RWPE2 (cell line): ENCODE measurements around the gene RAC2.

Experiments used
- ATAC-seq: fragments of 200-7000 bp; cut with Tn5 transposase; 3 replicates; pipeline ENCODE4 v1.9.1; 2021; ENCODE audit warnings: low read depth
- DNase-seq: peaks from one replicate; pipeline ENCODE4 v3.0.0-alpha.2; 2020; ENCODE audit warnings: low spot score
- H3K27ac ChIP-seq: fragments of 450-650 bp; 2 replicates; pipeline ENCODE4 v1.5.1; 2017; ENCODE audit warnings: mild to moderate bottlenecking; ENCODE audit not compliant: poor library complexity, severe bottlenecking
- H3K27me3 ChIP-seq: fragments of 250-450 bp; sonication (Bioruptor Pico); 2 replicates; pipeline ENCODE4 v1.5.1; 2021; ENCODE audit warnings: mild to moderate bottlenecking, moderate library complexity; ENCODE audit not compliant: insufficient read depth, poor library complexity, severe bottlenecking
- H3K36me3 ChIP-seq: fragments of 250-450 bp; sonication (Bioruptor Pico); 2 replicates; pipeline ENCODE4 v1.5.1; 2020; ENCODE audit warnings: low read depth, mild to moderate bottlenecking, moderate library complexity
- H3K4me1 ChIP-seq: fragments of 250-450 bp; sonication (Bioruptor Pico); 2 replicates; pipeline ENCODE4 v1.5.1; 2021; ENCODE audit warnings: mild to moderate bottlenecking, moderate library complexity; ENCODE audit not compliant: insufficient read depth, poor library complexity, severe bottlenecking
- H3K4me3 ChIP-seq: fragments of 250-450 bp; sonication (Bioruptor Pico); 2 replicates; pipeline ENCODE4 v1.5.1; 2021; ENCODE audit warnings: mild to moderate bottlenecking, moderate library complexity; ENCODE audit not compliant: severe bottlenecking
- H3K9me3 ChIP-seq: fragments of 250-450 bp; sonication (Bioruptor Pico); 2 replicates; pipeline ENCODE4 v1.5.1; 2021; ENCODE audit warnings: mild to moderate bottlenecking, moderate library complexity; ENCODE audit not compliant: severe bottlenecking
- CTCF ChIP-seq: fragments of 450-650 bp; IDR thresholded peaks from one replicate; pipeline ENCODE4 v1.5.1; 2017; ENCODE audit warnings: mild to moderate bottlenecking, moderate library complexity; ENCODE audit not compliant: poor library complexity, severe bottlenecking

Gene RAC2

GRCh38 chr22:37258005-37258752 is 14.1 kb upstream of the RAC2 start:
- no peak for DNase-seq
- no peak for TF ChIP-seq CTCF
- no peak overlapping the region for H3K4me3 ChIP-seq
- H3K36me3 ChIP-seq: no peaks in the 10 kb centered on the region
- peaks cover 22% of the 10 kb centered on the region for H3K4me1 ChIP-seq
- H3K27ac ChIP-seq: no peak overlapping the region
- no peaks in the 10 kb centered on the region for H3K27me3 ChIP-seq
- H3K9me3 ChIP-seq: no peaks in the 10 kb centered on the region
- ATAC-seq: no peak

GRCh38 chr22:37256075-37256726 is 12.1 kb upstream of the RAC2 start:
- no peak for ATAC-seq
- Histone ChIP-seq H3K4me1 (peaks cover 22% of the 10 kb centered on the region), H3K9me3 (no peaks in the 10 kb centered on the region), H3K27ac (peak overlapping the region; percentile 92), H3K36me3 (no peaks in the 10 kb centered on the region), H3K27me3 (no peaks in the 10 kb centered on the region), H3K4me3 (no peak overlapping the region)
- peak; percentile 34 for DNase-seq
- TF ChIP-seq CTCF: no peak

- DNase-seq (no peak), ATAC-seq (no peak)
- no peaks in the 10 kb centered on the region for H3K9me3 ChIP-seq
- H3K27me3 ChIP-seq: no peaks in the 10 kb centered on the region
- H3K4me1 ChIP-seq: peaks cover 22% of the 10 kb centered on the region
- H3K36me3 ChIP-seq: no peaks in the 10 kb centered on the region
- H3K27ac ChIP-seq: peak overlapping the region; percentile 92
- no peak overlapping the region for H3K4me3 ChIP-seq
- no peak for TF ChIP-seq CTCF
Observed at GRCh38 chr22:37255558-37256006, 11.5 kb upstream of the RAC2 start.

- ATAC-seq (peak; percentile 84), DNase-seq (no peak)
- no peak for TF ChIP-seq CTCF
- Histone ChIP-seq H3K4me3 (no peak overlapping the region), H3K36me3 (no peaks in the 10 kb centered on the region), H3K4me1 (peaks cover 22% of the 10 kb centered on the region), H3K27ac (peak overlapping the region; percentile 92), H3K27me3 (no peaks in the 10 kb centered on the region), H3K9me3 (no peaks in the 10 kb centered on the region)
Observed at GRCh38 chr22:37254867-37255233, 10.8 kb upstream of the RAC2 start.
